HEK293 (cell line): Measurements from ENCODE around the gene DDX41.

Experiments
- CTCF ChIA-PET: fragments of 350-600 bp; formaldehyde crosslinking; extraction: SDS; loops from one replicate; lab custom pipeline; 2021; ENCODE audit warnings: antibody characterized with exemption; lab: Yijun Ruan, JAX
- POLR2A ChIA-PET: fragments of 300-600 bp; formaldehyde crosslinking; extraction: SDS; loops from one replicate; lab custom pipeline; 2020; ENCODE audit warnings: antibody characterized with exemption, inconsistent platforms; lab: Yijun Ruan, JAX
- H3K27ac ChIP-seq: fragments of 200-500 bp; sonication (Bioruptor generic); 2 replicates; pipeline ENCODE4 v1.5.1; 2014; ENCODE audit warnings: low read depth, low read length, control low read depth, inconsistent platforms; ENCODE audit errors: extremely low read depth
- H3K36me3 ChIP-seq, 2 experiments: fragments of 200-500 bp in 1 of 2; sonication (Bioruptor generic) in 1 of 2; 1 replicate in 1 of 2; 2 replicates in 1 of 2; pipeline ENCODE4 v1.5.1; 2014 to 2017; ENCODE audit warnings: inconsistent platforms in 2 of 2, low read length in 2 of 2; ENCODE audit not compliant: control insufficient read depth in 2 of 2, insufficient read depth in 1 of 2
- H3K4me1 ChIP-seq: fragments of 200-500 bp; sonication (Bioruptor generic); 2 replicates; pipeline ENCODE4 v1.5.1; 2014; ENCODE audit warnings: mild to moderate bottlenecking, low read length, inconsistent platforms; ENCODE audit not compliant: control insufficient read depth, insufficient read depth
- H3K4me3 ChIP-seq: 2 replicates; pipeline ENCODE4 v1.5.1; 2011; ENCODE audit warnings: low read depth, mild to moderate bottlenecking, control low read depth, low read length, moderate library complexity
- H3K9me3 ChIP-seq: fragments of 200-500 bp; sonication (Bioruptor generic); 2 replicates; pipeline ENCODE4 v1.5.1; 2014; ENCODE audit warnings: low read depth, low read length, inconsistent platforms; ENCODE audit not compliant: control insufficient read depth, insufficient read depth
- SETDB1 ChIP-seq: IDR thresholded peaks from one replicate; pipeline ENCODE4 v1.6.1; 2017; ENCODE audit warnings: mild to moderate bottlenecking, low read length, moderate library complexity, mixed read lengths; ENCODE audit not compliant: insufficient read length
- ZIC2 ChIP-seq: fragments of 450-650 bp; formaldehyde crosslinking; IDR thresholded peaks from 2 replicates; pipeline ENCODE4 v1.5.1; 2016; ENCODE audit warnings: missing biosample characterization, missing genetic modification characterization
- ZNF10 ChIP-seq: fragments of 450-650 bp; formaldehyde crosslinking; IDR thresholded peaks from 2 replicates; pipeline ENCODE4 v1.5.1; 2017; ENCODE audit warnings: missing biosample characterization, missing genetic modification characterization
- ZNF274 ChIP-seq, 2 experiments: fragments of 200-500 bp in 1 of 2; fragments of 450-650 bp in 1 of 2; sonication (Bioruptor generic) in 1 of 2; formaldehyde crosslinking in 1 of 2; IDR thresholded peaks; 2 replicates each; pipeline versions ENCODE4 v1.5.1 to v1.6.1; 2014 to 2016; ENCODE audit warnings: borderline replicate concordance in 1 of 2, inconsistent platforms in 1 of 2, low read length in 1 of 2, missing biosample characterization in 1 of 2, missing genetic modification characterization in 1 of 2
- ZNF302 ChIP-seq: fragments of 450-650 bp; formaldehyde crosslinking; IDR thresholded peaks from 2 replicates; pipeline ENCODE4 v1.5.1; 2016; ENCODE audit warnings: missing biosample characterization, missing genetic modification characterization, low read depth
- ZNF341 ChIP-seq: fragments of 450-650 bp; formaldehyde crosslinking; IDR thresholded peaks from 2 replicates; pipeline ENCODE4; 2016; ENCODE audit warnings: low read depth, missing biosample characterization, missing genetic modification characterization
- ZNF433 ChIP-seq: fragments of 450-650 bp; formaldehyde crosslinking; IDR thresholded peaks from 2 replicates; pipeline ENCODE4 v1.5.1; 2016; ENCODE audit warnings: missing biosample characterization, missing genetic modification characterization, low read depth
- ZNF473 ChIP-seq: fragments of 450-650 bp; formaldehyde crosslinking; IDR thresholded peaks from 2 replicates; pipeline ENCODE4 v1.5.1; 2017; ENCODE audit warnings: missing biosample characterization, missing genetic modification characterization
- ZNF501 ChIP-seq: fragments of 450-650 bp; formaldehyde crosslinking; IDR thresholded peaks from 2 replicates; pipeline ENCODE4 v1.5.1; 2016; ENCODE audit warnings: missing biosample characterization, missing genetic modification characterization
- ZNF610 ChIP-seq: fragments of 450-650 bp; formaldehyde crosslinking; IDR thresholded peaks from 2 replicates; pipeline ENCODE4 v1.5.1; 2016; ENCODE audit warnings: missing biosample characterization, missing genetic modification characterization, borderline replicate concordance
- ZNF707 ChIP-seq: fragments of 450-650 bp; formaldehyde crosslinking; IDR thresholded peaks from 2 replicates; pipeline ENCODE4 v1.5.1; 2016; ENCODE audit warnings: missing biosample characterization, missing genetic modification characterization
- ZNF76 ChIP-seq: fragments of 450-650 bp; formaldehyde crosslinking; IDR thresholded peaks from 2 replicates; pipeline ENCODE4; 2016; ENCODE audit warnings: low read depth, missing biosample characterization, missing genetic modification characterization, borderline replicate concordance
- TF ChIP-seq, protein P1 (sequence below): fragments of 450-650 bp; formaldehyde crosslinking; IDR thresholded peaks from 2 replicates; pipeline ENCODE4 v1.5.1; 2016; ENCODE audit warnings: missing biosample characterization, missing genetic modification characterization, borderline replicate concordance
- TF ChIP-seq, protein P2 (sequence below): fragments of 450-650 bp; formaldehyde crosslinking; optimal IDR thresholded peaks from 2 replicates; pipeline ENCODE3; 2016; ENCODE audit warnings: missing biosample characterization, mild to moderate bottlenecking, missing genetic modification characterization
- TF ChIP-seq, protein P3 (sequence below): fragments of 450-650 bp; formaldehyde crosslinking; IDR thresholded peaks from 2 replicates; pipeline ENCODE4 v1.5.1; 2016; ENCODE audit warnings: missing biosample characterization, missing genetic modification characterization
- TF ChIP-seq, protein P4 (sequence below): fragments of 450-650 bp; formaldehyde crosslinking; conservative IDR thresholded peaks from 2 replicates; pipeline ENCODE4 v1.5.1; 2016; ENCODE audit warnings: low read depth, missing biosample characterization, missing genetic modification characterization
- TF ChIP-seq, protein P5 (sequence below): fragments of 450-650 bp; formaldehyde crosslinking; IDR thresholded peaks from 2 replicates; pipeline ENCODE4 v1.5.1; 2016; ENCODE audit warnings: missing biosample characterization, missing genetic modification characterization, low read depth
- TF ChIP-seq, protein P6 (sequence below): fragments of 450-650 bp; formaldehyde crosslinking; conservative IDR thresholded peaks from 2 replicates; pipeline ENCODE4 v1.5.1; 2016; ENCODE audit warnings: low read depth, missing biosample characterization, missing genetic modification characterization
- TF ChIP-seq, protein P7 (sequence below): fragments of 450-650 bp; formaldehyde crosslinking; IDR thresholded peaks from 2 replicates; pipeline ENCODE4 v1.5.1; 2017; ENCODE audit warnings: missing biosample characterization, missing genetic modification characterization

The DDX41 gene

DNA sequence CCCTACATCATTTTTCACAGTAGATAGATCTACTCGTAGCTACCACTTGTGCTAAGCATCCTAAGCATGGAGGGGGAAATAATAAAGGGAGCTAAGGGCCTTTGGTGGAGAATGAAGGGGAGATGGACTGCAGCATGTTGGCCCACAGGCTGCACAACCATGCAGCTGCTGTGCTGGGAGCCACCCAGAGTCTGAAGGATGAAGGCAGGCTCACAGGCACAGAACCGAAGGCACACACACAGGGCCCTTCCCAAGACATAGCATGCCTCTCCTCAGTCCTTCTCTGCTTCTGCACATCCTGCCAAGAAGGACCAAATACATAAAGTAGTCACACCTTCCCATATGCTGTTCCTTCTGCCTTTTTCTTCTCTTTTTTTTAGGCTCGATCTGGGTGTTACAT, 31.0 kb upstream of the DDX41 start:
- peaks cover 3% of the 10 kb centered on the region; the same call in 1 of the 2 replicates for H3K4me1 ChIP-seq
- TF ChIP-seq, protein P1, sequence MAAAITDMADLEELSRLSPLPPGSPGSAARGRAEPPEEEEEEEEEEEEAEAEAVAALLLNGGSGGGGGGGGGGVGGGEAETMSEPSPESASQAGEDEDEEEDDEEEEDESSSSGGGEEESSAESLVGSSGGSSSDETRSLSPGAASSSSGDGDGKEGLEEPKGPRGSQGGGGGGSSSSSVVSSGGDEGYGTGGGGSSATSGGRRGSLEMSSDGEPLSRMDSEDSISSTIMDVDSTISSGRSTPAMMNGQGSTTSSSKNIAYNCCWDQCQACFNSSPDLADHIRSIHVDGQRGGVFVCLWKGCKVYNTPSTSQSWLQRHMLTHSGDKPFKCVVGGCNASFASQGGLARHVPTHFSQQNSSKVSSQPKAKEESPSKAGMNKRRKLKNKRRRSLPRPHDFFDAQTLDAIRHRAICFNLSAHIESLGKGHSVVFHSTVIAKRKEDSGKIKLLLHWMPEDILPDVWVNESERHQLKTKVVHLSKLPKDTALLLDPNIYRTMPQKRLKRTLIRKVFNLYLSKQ (tag by site-specific recombination): no peak
- TF ChIP-seq, protein P2, sequence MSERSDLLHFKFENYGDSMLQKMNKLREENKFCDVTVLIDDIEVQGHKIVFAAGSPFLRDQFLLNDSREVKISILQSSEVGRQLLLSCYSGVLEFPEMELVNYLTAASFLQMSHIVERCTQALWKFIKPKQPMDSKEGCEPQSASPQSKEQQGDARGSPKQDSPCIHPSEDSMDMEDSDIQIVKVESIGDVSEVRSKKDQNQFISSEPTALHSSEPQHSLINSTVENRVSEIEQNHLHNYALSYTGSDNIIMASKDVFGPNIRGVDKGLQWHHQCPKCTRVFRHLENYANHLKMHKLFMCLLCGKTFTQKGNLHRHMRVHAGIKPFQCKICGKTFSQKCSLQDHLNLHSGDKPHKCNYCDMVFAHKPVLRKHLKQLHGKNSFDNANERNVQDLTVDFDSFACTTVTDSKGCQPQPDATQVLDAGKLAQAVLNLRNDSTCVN: no peak
- TF ChIP-seq, protein P3, sequence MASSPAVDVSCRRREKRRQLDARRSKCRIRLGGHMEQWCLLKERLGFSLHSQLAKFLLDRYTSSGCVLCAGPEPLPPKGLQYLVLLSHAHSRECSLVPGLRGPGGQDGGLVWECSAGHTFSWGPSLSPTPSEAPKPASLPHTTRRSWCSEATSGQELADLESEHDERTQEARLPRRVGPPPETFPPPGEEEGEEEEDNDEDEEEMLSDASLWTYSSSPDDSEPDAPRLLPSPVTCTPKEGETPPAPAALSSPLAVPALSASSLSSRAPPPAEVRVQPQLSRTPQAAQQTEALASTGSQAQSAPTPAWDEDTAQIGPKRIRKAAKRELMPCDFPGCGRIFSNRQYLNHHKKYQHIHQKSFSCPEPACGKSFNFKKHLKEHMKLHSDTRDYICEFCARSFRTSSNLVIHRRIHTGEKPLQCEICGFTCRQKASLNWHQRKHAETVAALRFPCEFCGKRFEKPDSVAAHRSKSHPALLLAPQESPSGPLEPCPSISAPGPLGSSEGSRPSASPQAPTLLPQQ: no peak
- TF ChIP-seq ZNF610 (tag by site-specific recombination) (no peak), ZNF473 (tag by site-specific recombination) (no peak), ZNF341 (no peak), ZNF10 (tag by site-specific recombination) (no peak), ZNF433 (tag by site-specific recombination) (no peak), ZNF76 (tag by site-specific recombination) (no peak), SETDB1 (no peak), ZNF501 (no peak), ZNF274 (IDR thresholded peaks at IDR 0.05; ENCODE audit: low read length) (no peak), ZNF274 (tag by site-specific recombination; IDR thresholded peaks at IDR 0.05; ENCODE audit: borderline replicate concordance) (no peak), ZNF707 (tag by site-specific recombination) (no peak), ZIC2 (no peak), ZNF302 (tag by site-specific recombination) (no peak)
- TF ChIP-seq, protein P4, sequence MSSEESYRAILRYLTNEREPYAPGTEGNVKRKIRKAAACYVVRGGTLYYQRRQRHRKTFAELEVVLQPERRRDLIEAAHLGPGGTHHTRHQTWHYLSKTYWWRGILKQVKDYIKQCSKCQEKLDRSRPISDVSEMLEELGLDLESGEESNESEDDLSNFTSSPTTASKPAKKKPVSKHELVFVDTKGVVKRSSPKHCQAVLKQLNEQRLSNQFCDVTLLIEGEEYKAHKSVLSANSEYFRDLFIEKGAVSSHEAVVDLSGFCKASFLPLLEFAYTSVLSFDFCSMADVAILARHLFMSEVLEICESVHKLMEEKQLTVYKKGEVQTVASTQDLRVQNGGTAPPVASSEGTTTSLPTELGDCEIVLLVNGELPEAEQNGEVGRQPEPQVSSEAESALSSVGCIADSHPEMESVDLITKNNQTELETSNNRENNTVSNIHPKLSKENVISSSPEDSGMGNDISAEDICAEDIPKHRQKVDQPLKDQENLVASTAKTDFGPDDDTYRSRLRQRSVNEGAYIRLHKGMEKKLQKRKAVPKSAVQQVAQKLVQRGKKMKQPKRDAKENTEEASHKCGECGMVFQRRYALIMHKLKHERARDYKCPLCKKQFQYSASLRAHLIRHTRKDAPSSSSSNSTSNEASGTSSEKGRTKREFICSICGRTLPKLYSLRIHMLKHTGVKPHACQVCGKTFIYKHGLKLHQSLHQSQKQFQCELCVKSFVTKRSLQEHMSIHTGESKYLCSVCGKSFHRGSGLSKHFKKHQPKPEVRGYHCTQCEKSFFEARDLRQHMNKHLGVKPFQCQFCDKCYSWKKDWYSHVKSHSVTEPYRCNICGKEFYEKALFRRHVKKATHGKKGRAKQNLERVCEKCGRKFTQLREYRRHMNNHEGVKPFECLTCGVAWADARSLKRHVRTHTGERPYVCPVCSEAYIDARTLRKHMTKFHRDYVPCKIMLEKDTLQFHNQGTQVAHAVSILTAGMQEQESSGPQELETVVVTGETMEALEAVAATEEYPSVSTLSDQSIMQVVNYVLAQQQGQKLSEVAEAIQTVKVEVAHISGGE (tag by site-specific recombination): no peak
- TF ChIP-seq, protein P5, sequence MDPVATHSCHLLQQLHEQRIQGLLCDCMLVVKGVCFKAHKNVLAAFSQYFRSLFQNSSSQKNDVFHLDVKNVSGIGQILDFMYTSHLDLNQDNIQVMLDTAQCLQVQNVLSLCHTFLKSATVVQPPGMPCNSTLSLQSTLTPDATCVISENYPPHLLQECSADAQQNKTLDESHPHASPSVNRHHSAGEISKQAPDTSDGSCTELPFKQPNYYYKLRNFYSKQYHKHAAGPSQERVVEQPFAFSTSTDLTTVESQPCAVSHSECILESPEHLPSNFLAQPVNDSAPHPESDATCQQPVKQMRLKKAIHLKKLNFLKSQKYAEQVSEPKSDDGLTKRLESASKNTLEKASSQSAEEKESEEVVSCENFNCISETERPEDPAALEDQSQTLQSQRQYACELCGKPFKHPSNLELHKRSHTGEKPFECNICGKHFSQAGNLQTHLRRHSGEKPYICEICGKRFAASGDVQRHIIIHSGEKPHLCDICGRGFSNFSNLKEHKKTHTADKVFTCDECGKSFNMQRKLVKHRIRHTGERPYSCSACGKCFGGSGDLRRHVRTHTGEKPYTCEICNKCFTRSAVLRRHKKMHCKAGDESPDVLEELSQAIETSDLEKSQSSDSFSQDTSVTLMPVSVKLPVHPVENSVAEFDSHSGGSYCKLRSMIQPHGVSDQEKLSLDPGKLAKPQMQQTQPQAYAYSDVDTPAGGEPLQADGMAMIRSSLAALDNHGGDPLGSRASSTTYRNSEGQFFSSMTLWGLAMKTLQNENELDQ (tag by site-specific recombination): no peak
- TF ChIP-seq, protein P6, sequence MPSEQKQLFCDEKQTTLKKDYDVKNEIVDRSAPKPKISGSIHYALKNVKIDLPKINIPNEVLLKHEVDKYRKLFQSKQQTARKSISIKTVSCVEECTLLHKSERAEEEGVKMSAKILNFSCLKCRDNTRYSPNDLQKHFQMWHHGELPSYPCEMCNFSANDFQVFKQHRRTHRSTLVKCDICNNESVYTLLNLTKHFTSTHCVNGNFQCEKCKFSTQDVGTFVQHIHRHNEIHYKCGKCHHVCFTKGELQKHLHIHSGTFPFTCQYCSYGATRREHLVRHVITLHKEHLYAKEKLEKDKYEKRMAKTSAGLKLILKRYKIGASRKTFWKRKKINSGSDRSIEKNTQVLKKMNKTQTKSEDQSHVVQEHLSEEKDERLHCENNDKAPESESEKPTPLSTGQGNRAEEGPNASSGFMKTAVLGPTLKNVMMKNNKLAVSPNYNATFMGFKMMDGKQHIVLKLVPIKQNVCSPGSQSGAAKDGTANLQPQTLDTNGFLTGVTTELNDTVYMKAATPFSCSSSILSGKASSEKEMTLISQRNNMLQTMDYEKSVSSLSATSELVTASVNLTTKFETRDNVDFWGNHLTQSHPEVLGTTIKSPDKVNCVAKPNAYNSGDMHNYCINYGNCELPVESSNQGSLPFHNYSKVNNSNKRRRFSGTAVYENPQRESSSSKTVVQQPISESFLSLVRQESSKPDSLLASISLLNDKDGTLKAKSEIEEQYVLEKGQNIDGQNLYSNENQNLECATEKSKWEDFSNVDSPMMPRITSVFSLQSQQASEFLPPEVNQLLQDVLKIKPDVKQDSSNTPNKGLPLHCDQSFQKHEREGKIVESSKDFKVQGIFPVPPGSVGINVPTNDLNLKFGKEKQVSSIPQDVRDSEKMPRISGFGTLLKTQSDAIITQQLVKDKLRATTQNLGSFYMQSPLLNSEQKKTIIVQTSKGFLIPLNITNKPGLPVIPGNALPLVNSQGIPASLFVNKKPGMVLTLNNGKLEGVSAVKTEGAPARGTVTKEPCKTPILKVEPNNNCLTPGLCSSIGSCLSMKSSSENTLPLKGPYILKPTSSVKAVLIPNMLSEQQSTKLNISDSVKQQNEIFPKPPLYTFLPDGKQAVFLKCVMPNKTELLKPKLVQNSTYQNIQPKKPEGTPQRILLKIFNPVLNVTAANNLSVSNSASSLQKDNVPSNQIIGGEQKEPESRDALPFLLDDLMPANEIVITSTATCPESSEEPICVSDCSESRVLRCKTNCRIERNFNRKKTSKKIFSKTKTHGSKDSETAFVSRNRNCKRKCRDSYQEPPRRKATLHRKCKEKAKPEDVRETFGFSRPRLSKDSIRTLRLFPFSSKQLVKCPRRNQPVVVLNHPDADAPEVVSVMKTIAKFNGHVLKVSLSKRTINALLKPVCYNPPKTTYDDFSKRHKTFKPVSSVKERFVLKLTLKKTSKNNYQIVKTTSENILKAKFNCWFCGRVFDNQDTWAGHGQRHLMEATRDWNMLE (tag by site-specific recombination): no peak
- TF ChIP-seq, protein P7, sequence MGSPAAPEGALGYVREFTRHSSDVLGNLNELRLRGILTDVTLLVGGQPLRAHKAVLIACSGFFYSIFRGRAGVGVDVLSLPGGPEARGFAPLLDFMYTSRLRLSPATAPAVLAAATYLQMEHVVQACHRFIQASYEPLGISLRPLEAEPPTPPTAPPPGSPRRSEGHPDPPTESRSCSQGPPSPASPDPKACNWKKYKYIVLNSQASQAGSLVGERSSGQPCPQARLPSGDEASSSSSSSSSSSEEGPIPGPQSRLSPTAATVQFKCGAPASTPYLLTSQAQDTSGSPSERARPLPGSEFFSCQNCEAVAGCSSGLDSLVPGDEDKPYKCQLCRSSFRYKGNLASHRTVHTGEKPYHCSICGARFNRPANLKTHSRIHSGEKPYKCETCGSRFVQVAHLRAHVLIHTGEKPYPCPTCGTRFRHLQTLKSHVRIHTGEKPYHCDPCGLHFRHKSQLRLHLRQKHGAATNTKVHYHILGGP (tag by site-specific recombination): no peak
- TF ChIP-seq, all 188 proteins: peak for 0
- Histone ChIP-seq H3K9me3 (no peaks in the 10 kb centered on the region), H3K4me3 (no peak overlapping the region), H3K36me3 (peaks cover 4 to 48% of the 10 kb centered on the region in 2 experiments; a peak in 1 of 3 replicates), H3K27ac (no peak overlapping the region)
- ChIA-PET CTCF (interaction anchor here (1.1 to 1.4 kb wide), 2 partner anchors 13 to 33 kb away, joined by 3 read pairs; no protein-coding TSS in a partner anchor), POLR2A (no interaction called here)
